Bone marrow (tissue), 2 donors: ENCODE measurements around the gene LGMN.
"Not testable (repeated sequence)": the region's sequence is repeated elsewhere in the genome, so short reads cannot be mapped to it uniquely, and the experiment has no call there.

Experiments used
- DNase-seq, 2 donors: peaks; one replicate each; lab custom pipeline; 2025; lab: John Stamatoyannopoulos, UW

LGMN gene

GRCh38 chr14:92748259-92749016 is at the start of gene LGMN:
LGMN (minus strand) TSS chr14:92748627; CDS start chr14:92732786, 15,841 bp downstream.
- no peak for DNase-seq

DNA sequence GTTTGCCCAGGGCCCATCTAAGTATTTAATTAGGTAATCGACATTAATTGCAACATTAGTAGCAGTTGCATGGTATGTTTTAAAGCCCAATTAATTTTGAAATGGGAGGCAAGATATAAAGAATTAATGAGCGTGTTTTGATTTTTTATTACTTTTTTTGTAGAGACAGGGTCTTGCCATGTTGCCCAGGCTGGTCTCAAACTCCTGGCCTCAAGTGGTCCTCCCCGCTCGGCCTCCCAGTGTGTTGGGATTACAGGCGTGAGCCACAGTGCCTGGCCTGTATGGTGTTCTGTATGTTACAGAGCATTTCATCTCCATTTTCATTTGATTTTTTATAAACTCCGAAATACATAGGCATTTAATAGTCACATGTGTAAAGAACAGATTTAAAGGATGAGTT is 46.5 kb upstream of the LGMN start:
- no peak for DNase-seq

GRCh38 chr14:92794547-92794941 is 46.1 kb upstream of the LGMN start:
- no peak for DNase-seq

- peak; percentile 86 to 91 for DNase-seq
These were observed 45.5 kb upstream of the LGMN start, which contains the start of gene GOLGA5 for GRCh38 chr14:92793709-92794546. GOLGA5 (plus strand) TSS chr14:92794305; CDS start chr14:92797438, 3,133 bp downstream.

DNA sequence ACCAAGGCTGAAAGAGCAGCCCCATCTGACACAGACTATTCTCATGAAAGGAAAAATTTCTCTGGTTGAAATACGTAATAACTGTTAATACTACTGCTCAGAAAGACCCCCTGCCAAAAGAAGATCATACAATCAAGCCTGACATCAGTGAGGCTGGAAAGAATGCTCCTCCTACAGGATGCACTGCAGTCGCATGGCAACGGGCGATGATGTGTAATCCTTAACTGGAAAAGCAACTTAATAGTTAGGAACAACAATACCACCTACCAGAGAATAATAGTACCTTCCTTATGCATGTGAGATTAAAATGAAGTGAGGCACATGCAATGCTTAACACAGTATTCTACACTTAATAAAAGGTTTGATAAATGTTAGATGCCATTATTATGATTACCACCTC is 44.5 kb upstream of the LGMN start:
- DNase-seq = no peak

DNA sequence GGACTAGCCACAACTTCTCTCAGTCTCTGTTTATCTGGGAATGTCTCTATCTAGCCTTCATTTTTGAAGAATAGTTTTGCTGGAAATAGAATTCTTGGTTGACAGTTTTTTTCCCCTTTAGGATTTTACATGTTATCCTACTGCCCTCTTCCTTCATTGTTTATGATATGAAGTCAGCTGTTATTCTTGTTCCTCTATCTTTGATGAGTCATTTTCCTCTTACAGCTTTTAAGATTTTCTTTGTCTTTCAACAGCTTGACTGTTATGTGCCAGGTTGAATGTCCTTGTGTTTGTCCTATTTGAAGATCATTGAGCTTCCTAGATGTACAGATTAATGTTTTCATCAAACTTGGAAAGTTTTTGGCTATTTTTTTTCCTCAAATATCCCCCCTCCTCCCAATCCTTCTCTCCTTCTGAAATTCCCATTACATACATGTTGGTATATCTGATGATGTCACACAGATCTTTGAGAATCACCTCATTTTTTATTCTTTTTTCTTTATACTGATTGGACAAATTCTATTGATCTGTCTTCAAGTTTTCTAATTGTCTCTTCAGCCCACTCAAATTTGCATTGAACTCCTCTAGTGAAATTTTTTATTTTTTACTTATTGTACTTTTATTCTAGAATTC is 41.1 kb upstream of the LGMN start:
- no peak for DNase-seq

DNA sequence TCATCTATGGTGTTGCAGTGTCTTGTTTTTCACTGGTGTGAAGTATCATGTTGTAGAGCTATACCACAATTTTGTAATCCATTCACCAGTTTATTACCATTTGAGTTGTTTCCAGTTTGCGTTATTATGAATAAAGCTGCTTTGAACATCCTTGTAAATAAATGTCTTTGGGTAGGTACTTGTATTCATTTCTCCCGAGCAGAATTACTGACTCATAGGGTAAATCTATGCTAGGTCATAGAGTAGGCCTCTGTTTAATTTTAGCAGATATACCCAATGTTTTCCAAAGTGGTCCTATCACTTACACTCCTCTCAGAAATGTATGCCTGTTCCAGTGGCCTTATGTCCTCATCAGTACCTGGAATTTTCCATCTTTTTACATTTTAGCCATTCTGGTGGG is 39.1 kb upstream of the LGMN start:
- no peak for DNase-seq

- DNase-seq = no peak
These were observed 38.0 kb upstream of the LGMN start for GRCh38 chr14:92786427-92786756.

GRCh38 chr14:92785667-92786426 is 37.4 kb upstream of the LGMN start:
- peak in 1 of 2 donors; percentile 29 for DNase-seq

GRCh38 chr14:92783813-92784431 is 35.5 kb upstream of the LGMN start:
- peak in 1 of 2 donors; percentile 59 for DNase-seq

DNA sequence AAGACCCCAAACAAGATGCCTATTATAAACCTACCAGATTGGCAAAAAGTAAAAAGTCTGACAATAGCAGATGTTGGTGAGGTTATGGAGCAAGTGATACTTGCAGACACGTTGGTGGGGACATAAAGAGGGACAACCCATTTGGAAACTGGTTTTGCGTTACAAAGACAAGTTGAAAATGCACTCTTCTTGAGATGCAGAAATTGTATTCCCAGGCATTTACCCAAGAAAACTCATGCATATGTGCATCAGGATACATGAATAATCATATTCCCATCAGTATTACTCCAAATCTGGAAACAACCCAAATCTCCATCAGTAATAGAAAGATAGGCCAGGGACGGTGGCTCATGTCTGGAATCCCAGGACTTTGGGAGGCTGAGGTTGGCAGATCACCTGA is 32.9 kb upstream of the LGMN start:
- no peak for DNase-seq

DNA sequence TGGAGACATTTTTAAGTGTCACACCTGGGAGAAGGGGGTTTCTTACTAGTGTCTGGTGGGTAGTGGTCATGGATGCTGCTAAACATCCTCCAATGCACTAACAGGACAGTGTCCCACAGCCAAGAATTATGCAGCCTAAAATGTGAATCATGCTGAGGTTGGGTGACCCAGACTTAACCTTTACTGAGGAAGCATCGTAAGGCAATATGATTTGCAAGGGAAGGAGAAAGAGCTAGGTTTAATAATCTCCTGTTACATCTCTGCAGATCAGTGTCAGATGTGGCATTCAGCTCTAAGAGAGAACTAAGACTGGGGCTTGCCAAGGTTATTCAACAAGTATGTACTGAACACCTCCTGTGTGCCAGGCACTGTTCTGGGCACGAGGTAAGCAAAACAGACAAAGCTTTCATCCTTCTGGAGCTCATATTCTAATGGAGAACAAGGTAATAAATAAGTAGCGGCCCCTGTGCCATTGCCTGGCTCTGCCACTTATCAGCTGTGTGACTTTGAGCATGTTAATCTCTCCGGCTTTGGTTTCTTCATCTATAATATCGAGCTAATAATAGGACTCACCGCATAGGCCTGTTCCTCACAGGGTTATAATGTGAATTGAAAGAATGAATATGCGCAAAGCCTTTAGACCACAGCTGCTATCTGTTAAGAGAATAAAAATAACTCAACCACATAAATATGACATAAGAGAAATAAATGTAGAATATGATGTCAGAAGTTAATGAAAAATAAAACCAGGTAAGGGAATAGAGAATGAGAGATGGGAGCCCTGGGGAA is 32.2 kb upstream of the LGMN start:
- DNase-seq = no peak

GRCh38 chr14:92778868-92779565 is 30.6 kb upstream of the LGMN start:
- not testable (repeated sequence) for DNase-seq

DNA sequence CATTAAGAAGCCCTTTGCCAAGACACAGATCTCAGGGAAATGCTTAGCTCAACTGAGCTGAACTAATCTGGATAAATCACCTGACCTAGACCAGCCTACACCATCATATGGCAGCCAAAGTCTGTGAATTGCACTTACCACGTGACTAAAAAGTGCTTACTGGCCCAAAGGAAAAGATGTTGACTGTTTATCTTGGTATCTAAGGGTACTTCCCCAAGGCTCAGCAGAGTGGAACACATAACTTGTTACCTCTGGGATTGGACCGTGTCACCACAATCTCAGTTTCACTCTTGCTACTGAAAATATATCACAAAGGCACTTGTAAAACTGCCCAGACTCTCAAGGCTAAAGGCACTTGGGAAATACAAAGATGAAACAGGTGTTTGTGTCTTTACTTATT is 26.9 kb upstream of the LGMN start:
- not testable (repeated sequence) for DNase-seq

GRCh38 chr14:92774572-92774971 is 26.1 kb upstream of the LGMN start:
- no peak for DNase-seq

GRCh38 chr14:92770484-92770883 is 22.1 kb upstream of the LGMN start:
- no peak for DNase-seq

DNA sequence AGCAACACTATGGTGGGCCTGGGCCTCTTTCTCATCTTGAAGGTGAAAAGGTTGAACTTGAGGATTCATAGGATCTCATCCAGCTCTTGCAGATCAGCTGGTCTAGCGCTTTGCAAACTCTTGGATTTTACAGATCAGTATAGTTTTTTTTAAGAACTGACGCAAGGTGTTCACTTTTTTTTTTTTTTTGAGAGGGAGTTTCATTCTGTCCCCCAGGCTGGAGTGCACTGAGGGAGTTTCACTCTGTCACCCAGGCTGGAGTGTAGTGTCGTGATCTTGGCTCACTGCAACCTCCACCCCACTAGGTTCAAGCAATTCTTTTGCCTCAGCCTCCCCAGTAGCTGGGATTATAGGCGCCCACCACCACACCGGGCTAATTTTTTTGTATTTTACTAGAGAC is 20.4 kb upstream of the LGMN start:
- no peak for DNase-seq

DNA sequence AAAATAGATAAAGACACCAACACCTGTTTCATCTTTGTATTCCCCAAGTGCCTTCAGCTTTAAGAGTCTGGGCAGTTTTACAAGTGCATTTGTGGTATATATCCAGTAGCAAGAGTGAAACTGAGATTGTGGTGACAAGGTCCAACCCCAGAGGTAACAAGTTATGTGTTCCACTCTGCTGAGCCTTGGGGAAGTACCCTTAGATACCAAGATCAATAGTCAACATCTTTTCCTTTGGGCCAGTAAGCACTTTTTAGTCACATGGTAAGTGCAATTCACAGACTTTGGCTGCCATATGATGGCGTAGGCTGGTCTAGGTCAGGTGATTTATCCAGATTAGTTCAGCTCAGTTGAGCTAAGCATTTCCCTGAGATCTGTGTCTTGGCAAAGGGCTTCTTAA is 19.8 kb upstream of the LGMN start:
- not testable (repeated sequence) for DNase-seq

- not testable (repeated sequence) for DNase-seq
These were observed 15.5 kb upstream of the LGMN start for GRCh38 chr14:92763666-92764631.
